OCI-LY1 (cell line): ENCODE data around the gene RAB38.

Experiments used
- CTCF ChIP-seq: fragments of 200-600 bp; sonication (generic), shearing (Covaris generic); IDR thresholded peaks from 2 replicates; pipeline ENCODE4 v1.5.1; 2017; ENCODE audit warnings: mild to moderate bottlenecking, antibody characterized with exemption, low read length, moderate library complexity, mixed read lengths
- EZH2 ChIP-seq: fragments of 200-600 bp; sonication (generic), shearing (Covaris generic); IDR thresholded peaks from 2 replicates; pipeline ENCODE4 v1.8.0; 2017; ENCODE audit warnings: borderline replicate concordance, mixed run types, mild to moderate bottlenecking, antibody characterized with exemption, low read length, moderate library complexity, mixed read lengths

GRCh38 chr11:88188251-88188931 is 13.1 kb upstream of the RAB38 start:
- TF ChIP-seq CTCF (no peak), EZH2 (no peak)
